GM21529 (cell line): ENCODE results near the gene COL19A1.
"Not testable (repeated sequence)": the region's sequence is repeated elsewhere in the genome, so short reads cannot be mapped to it uniquely, and the experiment has no call there.

Source experiments
- ATAC-seq: cut with Tn5 transposase; IDR thresholded peaks from one replicate; pipeline ENCODE4 v1.9.1; 2021; ENCODE audit not compliant: unreplicated experiment

Gene COL19A1

GRCh38 chr6:69895396-69895795 is 29.0 kb downstream of the COL19A1 start:
- ATAC-seq = no peak

- ATAC-seq = no peak
Observed at GRCh38 chr6:69900869-69901268, 34.5 kb downstream of the COL19A1 start.

GRCh38 chr6:69901361-69901760 is 35.0 kb downstream of the COL19A1 start:
- no peak for ATAC-seq

GRCh38 chr6:69907981-69908498 is 41.7 kb downstream of the COL19A1 start:
- ATAC-seq = no peak

- ATAC-seq = no peak
Observed at GRCh38 chr6:69913361-69913760, 47.0 kb downstream of the COL19A1 start.

- no peak for ATAC-seq
Observed at GRCh38 chr6:69914015-69914485, 47.7 kb downstream of the COL19A1 start.

GRCh38 chr6:69915346-69915745 is 49.0 kb downstream of the COL19A1 start:
- ATAC-seq = no peak

GRCh38 chr6:69917834-69918233 is 51.5 kb downstream of the COL19A1 start:
- ATAC-seq = peak; percentile 62

GRCh38 chr6:69918813-69919475 is 52.6 kb downstream of the COL19A1 start:
- no peak for ATAC-seq

GRCh38 chr6:69921066-69921465 is 54.7 kb downstream of the COL19A1 start:
- ATAC-seq = not testable (repeated sequence)

GRCh38 chr6:69921611-69922010 is 55.3 kb downstream of the COL19A1 start:
- ATAC-seq = not testable (repeated sequence)

GRCh38 chr6:69926745-69927144 is 60.4 kb downstream of the COL19A1 start:
- ATAC-seq = no peak

- no peak for ATAC-seq
Observed at GRCh38 chr6:69933239-69933638, 66.9 kb downstream of the COL19A1 start.

- ATAC-seq = no peak
Observed at GRCh38 chr6:69935079-69935478, 68.7 kb downstream of the COL19A1 start.

GRCh38 chr6:69936674-69937363 is 70.5 kb downstream of the COL19A1 start:
- no peak for ATAC-seq

- ATAC-seq = no peak
Observed at GRCh38 chr6:69937402-69938136, 71.2 kb downstream of the COL19A1 start.

GRCh38 chr6:69942485-69942884 is 76.1 kb downstream of the COL19A1 start:
- no peak for ATAC-seq

GRCh38 chr6:69945192-69945591 is 78.8 kb downstream of the COL19A1 start:
- ATAC-seq = no peak

GRCh38 chr6:69948479-69949114 is 82.2 kb downstream of the COL19A1 start:
- ATAC-seq = no peak

- no peak for ATAC-seq
Observed at GRCh38 chr6:69953491-69953890, 87.1 kb downstream of the COL19A1 start.

- ATAC-seq = no peak
Observed at GRCh38 chr6:69954733-69955132, 88.4 kb downstream of the COL19A1 start.
